Fibroblast of peridontal ligament (primary cell): ENCODE results near the gene LRBA.
A peak's percentile ranks its signal among the peaks of the same experiment; 100 is the strongest.
"Not testable (repeated sequence)": the region's sequence is repeated elsewhere in the genome, so short reads cannot be mapped to it uniquely, and the experiment has no call there.

Source experiments
- DNase-seq: peaks from one replicate; pipeline ENCODE4 v3.0.0-alpha.2; 2010; ENCODE audit errors: extremely low read depth

The LRBA gene

GRCh38 chr4:151015459-151016347, 619 bp upstream of the LRBA start:
- DNase-seq, result peak; percentile 46

- DNase-seq, result no peak
Observed at GRCh38 chr4:151013944-151014343, 1.1 kb downstream of the LRBA start.

GRCh38 chr4:151013491-151013890, 1.6 kb downstream of the LRBA start:
- no peak for DNase-seq

DNA sequence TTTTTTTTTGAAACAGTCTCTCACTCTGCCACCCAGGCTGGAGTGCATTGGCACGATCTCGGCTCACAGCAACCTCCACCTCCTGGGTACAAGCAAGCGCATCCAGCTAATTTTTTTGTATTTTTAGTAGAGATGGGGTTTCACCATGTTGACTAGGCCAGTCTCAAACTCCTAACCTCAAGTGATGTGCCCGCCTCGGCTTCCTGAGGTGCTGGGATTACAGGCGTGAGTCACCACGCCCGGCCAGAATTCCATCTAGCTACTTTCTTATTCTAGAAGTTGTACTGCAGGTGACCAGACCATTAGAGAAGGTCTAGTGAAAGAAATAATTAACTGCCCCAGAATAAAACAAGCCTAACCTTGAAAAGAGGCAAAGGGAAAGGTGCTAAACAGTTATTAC, 2.3 kb downstream of the LRBA start:
- no peak for DNase-seq

DNA sequence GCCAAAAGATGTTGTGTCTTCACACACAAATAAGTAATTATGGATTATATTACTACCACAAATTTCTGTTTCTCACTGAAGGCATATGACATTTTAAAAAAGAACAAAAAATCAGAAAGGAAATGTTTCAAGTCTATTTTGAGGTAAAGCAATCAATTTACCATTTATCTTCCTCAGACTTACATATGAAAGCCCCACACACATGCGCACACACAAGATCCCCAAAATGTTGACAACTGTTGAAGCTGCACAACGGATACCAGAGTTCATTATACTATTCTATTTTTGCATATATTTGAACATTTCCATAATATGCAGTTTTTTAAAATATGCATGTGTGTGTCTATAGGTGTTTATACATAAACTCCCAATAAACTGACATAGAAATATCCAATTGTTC, 2.7 kb downstream of the LRBA start:
- no peak for DNase-seq

DNA sequence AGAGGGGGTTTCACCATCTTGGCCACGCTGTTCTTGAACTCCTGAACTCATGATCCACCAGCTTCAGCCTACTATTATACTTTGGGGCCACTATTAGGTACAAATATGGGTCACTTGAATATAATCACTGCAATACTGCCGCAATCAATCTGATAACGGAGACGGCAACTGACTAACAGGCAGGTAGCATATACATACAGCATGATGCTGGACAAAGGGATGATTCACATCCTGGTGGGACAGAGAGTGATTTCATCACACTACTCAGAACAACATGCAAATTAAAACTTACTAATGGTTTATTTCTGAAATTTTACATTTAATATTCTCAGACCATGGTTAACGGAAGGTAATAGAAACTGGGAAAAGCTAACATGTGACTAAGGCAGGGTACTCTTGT, 10.9 kb downstream of the LRBA start:
- DNase-seq, result no peak

DNA sequence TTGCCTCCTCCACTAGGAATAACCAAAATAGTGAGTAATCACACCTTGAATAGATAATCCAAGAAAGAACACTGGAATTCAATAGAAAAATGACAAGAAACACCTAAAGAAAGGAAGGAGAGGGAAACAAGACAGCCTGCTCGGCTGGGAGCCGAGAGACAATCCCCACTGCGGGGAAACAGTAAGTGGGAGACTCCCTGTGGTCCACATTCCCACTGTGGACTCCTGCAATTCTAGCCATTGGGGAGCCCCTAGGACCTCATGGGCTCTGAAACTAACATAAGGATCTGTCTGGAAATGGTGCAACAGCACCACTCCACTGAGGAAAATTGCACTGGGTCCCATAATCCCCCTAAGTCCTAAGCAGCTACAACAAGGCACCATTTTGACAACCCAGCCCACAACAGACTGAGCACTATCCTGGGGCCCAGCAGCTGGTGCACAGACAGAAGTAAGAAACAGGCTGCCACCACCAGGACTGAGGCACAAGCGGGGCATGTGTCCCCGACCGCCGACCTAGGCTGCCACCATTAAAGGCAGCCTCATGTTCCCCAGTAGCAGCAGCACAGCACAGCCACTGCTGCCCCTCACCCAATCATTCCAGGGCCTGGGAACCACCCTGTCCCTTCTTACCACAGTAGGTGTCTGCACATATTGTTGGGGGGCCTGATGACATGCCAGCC, 14.2 kb downstream of the LRBA start:
- DNase-seq, result no peak

DNA sequence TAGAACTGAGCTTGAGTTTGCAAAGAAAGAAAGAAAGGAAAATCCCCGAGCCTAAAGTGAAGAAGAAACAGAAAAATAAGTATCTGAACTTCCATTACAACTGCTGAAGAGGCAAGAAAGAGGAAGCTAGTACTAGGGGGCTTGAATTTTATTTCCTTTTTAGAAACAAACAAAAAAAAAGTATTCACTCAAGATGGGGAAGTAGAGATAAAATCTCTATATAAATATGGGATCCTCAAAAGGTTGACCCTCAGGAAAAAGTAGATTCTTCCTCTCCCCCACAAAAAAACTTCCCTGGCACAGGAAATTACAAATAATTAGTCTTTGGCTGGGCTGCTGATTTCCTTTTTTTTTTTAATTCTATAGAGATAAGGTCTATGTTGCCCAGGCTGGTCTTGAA, 16.0 kb downstream of the LRBA start:
- DNase-seq, result no peak

DNA sequence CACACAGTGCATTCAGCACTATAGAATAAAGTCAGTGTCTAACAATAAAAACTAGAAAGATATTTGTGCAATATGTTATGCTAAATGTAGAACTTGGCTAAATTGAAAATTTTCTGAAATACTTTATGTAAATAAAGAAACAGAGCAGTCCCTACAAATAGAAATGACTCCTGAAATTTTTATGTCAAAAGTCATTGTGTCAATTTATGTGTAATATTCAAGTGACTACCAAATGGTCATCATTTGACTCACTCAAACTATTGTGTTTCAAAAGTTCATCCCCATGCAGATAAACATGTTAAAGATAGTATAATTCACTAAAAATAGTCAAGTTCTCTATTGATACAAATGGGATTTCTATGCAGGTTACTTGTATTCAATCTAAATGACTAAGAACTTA, 17.9 kb downstream of the LRBA start:
- DNase-seq, result no peak

DNA sequence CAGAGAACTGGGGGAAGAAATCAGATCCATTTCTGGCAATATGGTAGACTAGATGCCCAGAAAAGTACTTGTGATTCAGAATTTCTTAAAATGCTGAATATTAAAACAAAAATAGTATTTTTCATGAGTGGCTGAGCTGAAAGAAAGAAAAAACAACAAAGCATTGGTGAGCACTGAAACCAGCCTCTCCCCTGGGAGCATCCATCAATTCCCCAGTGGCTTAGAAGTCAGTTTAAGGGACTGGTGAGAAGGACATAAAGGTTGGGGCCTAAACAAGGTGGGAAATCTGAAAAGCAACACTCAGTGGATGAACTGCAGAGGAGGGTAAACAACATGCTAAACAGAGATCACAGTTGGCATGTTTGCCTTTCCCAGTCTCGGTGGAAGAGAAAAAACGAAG, 20.4 kb downstream of the LRBA start:
- no peak for DNase-seq

DNA sequence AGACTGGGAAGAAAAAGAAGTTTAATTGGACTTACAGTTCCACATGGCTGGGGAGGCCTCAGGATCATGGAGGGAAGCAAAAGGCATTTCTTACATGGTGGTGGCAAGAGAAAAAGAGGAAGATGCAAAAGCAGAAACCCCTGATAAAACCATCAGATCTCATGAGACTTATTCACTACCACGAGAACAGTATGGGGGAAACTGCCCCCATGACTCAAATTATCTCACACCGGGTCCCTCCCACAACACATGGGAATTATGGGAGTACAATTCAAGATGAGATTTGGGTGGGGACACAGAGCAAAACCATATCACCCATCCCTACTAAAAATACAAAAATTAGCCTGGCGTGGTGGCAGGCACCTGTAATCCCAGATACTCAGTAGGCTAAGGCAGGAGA, 21.5 kb downstream of the LRBA start:
- DNase-seq, result not testable (repeated sequence)

- no peak for DNase-seq
Observed at GRCh38 chr4:150990993-150991392, 24.1 kb downstream of the LRBA start.

DNA sequence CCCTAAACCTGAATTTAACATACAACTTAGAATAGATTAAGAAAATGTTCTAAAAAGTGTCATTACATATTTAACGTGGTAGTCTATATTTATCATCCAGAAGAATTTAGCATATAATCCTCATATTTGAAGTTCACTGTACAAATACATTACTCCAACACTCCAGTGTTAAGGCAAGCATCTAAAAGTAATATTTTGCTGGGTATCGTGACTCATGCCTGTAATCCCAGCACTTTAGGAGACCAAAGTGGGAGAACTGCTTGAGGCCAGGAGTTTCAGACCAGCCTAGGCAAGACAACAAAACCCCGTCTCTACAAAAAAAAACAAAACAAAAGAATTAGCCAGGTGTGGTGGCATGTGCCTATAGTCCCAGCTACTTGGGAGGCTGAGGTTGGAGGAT, 24.8 kb downstream of the LRBA start:
- no peak for DNase-seq

- DNase-seq, result no peak
Observed at GRCh38 chr4:150988238-150988637, 26.8 kb downstream of the LRBA start.

DNA sequence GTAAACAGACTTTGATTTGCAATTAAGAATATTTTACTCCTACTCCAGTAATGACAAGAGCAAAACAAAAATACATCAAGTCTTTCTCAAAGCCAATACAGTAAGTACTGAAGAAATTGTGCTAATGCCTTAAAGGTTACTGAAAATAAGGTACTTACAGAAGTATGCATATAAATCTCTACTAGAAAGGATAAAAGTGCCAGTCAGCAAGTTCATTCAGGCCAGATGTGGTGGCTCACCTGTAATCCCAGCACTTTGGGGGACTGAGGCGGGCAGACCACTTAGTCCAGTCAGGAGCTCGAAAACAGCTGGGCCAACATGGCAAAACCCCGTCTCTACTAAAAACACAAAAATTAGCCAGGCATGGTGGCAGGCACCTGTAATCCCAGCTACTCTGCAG, 27.9 kb downstream of the LRBA start:
- no peak for DNase-seq

- DNase-seq, result no peak
Observed at GRCh38 chr4:150986085-150986484, 29.0 kb downstream of the LRBA start.

GRCh38 chr4:150983851-150984250, 31.2 kb downstream of the LRBA start:
- DNase-seq, result no peak

DNA sequence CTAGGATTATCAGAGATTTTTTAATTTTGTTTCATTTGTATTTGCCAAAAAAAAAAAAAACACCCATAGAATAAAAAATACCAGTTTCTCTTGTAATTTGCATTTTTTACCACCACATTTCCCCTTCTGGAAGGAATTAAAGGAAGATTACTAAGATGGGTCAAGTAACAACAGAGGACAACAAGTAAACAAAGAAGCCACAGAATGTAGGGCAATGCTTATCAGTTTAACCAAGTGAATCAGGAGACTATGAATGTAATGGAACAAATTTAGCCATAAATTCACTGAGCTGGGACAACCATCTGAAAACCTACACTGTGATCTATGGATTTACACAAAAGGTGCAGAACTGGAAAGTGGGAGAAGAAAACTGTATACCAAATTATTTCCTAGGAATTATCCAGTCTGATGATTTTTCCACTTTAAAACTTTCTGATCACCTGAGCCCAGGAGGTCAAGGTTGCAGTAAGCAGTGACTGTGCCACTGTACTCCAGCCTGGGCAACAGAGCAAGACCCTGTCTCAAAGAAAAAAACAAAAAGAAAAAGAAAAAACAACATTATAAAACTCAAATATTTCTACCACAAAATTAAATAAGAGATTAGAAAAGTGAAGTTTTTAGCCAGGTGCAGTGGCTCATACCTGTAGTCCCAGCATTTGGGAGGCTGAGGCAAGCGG, 32.4 kb downstream of the LRBA start:
- DNase-seq, result peak; percentile 41

- no peak for DNase-seq
Observed at GRCh38 chr4:150978738-150979575, 36.1 kb downstream of the LRBA start.

- no peak for DNase-seq
Observed at GRCh38 chr4:150976478-150977118, 38.5 kb downstream of the LRBA start.

DNA sequence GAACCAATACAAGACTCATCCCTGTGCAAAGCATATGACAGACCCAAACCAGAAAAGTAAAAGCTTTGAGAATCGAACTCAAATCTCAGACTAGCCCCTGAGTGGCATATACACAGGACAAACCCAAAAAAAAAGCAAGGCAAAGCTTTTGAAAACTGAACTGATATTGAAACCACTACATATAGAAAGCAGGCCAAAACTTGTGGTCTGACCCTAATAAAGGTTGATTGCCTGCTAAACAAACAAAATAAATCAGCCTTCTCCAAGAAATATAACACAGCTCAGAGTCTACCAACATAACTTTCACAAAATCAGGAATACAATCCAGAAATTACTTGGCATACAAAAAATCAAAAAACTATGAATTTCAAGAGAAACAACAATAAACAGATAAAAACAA, 40.3 kb downstream of the LRBA start:
- peak; percentile 17 for DNase-seq
